Endothelial cell (in vitro differentiated cells): ENCODE results near the gene ARHGAP45. TPM values are rescaled to one million over a fixed set of nuclear protein-coding genes. Genes with fewer than 3 reads are reported as not detected.

ENCODE experiments used
- DNase-seq: peaks from one replicate; pipeline ENCODE4 v3.0.0; 2021; ENCODE audit warnings: low spot score
- H3K27ac Mint-ChIP-seq: one replicate; pipeline ENCODE4 v1.8.0; 2021; ENCODE audit warnings: mixed read lengths, inconsistent platforms; ENCODE audit not compliant: unreplicated experiment
- H3K27me3 Mint-ChIP-seq: one replicate; pipeline ENCODE4 v1.8.0; 2021; ENCODE audit warnings: mild to moderate bottlenecking, moderate library complexity, mixed read lengths, inconsistent platforms; ENCODE audit not compliant: unreplicated experiment
- H3K36me3 Mint-ChIP-seq: one replicate; pipeline ENCODE4 v1.8.0; 2021; ENCODE audit warnings: mild to moderate bottlenecking, low read depth, mixed read lengths, inconsistent platforms; ENCODE audit not compliant: unreplicated experiment
- H3K4me1 Mint-ChIP-seq: one replicate; pipeline ENCODE4 v1.8.0; 2021; ENCODE audit warnings: mild to moderate bottlenecking, mixed read lengths, inconsistent platforms; ENCODE audit not compliant: unreplicated experiment
- H3K4me3 Mint-ChIP-seq: one replicate; pipeline ENCODE4 v1.8.0; 2021; ENCODE audit warnings: mild to moderate bottlenecking, mixed read lengths, inconsistent platforms; ENCODE audit not compliant: unreplicated experiment
- H3K9me3 Mint-ChIP-seq: one replicate; pipeline ENCODE4 v1.8.0; 2021; ENCODE audit warnings: mixed read lengths, inconsistent platforms; ENCODE audit not compliant: unreplicated experiment
- CTCF ChIP-seq: fragments of 200-600 bp; sonication (generic); IDR thresholded peaks from one replicate; pipeline ENCODE4 v1.5.0; 2021; ENCODE audit warnings: antibody characterized with exemption; ENCODE audit not compliant: unreplicated experiment
- total RNA-seq: library from RNA; stranded (reverse); fragmentation: NEBNext Ultra II Directional; extraction: Animal tissue kit (Norgen Biotek cat#: 25700); gene quantifications from one replicate; pipeline ENCODE4 v1.2.1, GENCODE V29; 2021; ENCODE audit not compliant: unreplicated experiment

Gene ARHGAP45
- total RNA-seq, 1 donor from 2014 or later = 2.4 TPM

- Mint-ChIP-seq H3K27me3 (peaks cover 4% of the 10 kb centered on the region), H3K36me3 (no peaks in the 10 kb centered on the region), H3K9me3 (no peaks in the 10 kb centered on the region), H3K27ac (peak overlapping the region; percentile 24), H3K4me1 (peaks cover 6% of the 10 kb centered on the region), H3K4me3 (no peak overlapping the region)
- no peak for DNase-seq
- TF ChIP-seq CTCF = no peak
Measured at GRCh38 chr19:1130771-1131717, 64.1 kb downstream of the ARHGAP45 start.

GRCh38 chr19:1131718-1132551, 65.0 kb downstream of the ARHGAP45 start:
- H3K4me1 Mint-ChIP-seq = peaks cover 6% of the 10 kb centered on the region
- H3K27ac Mint-ChIP-seq = peak overlapping the region; percentile 52
- no peak for TF ChIP-seq CTCF
- H3K36me3 Mint-ChIP-seq = no peaks in the 10 kb centered on the region
- peaks cover 4% of the 10 kb centered on the region for H3K27me3 Mint-ChIP-seq
- H3K9me3 Mint-ChIP-seq = no peaks in the 10 kb centered on the region
- peak; percentile 72 for DNase-seq
- no peak overlapping the region for H3K4me3 Mint-ChIP-seq

- Mint-ChIP-seq H3K36me3 (no peaks in the 10 kb centered on the region), H3K4me3 (no peak overlapping the region), H3K27ac (no peak overlapping the region), H3K4me1 (peaks cover 6% of the 10 kb centered on the region), H3K9me3 (no peaks in the 10 kb centered on the region), H3K27me3 (peaks cover 4% of the 10 kb centered on the region)
- no peak for DNase-seq
- no peak for TF ChIP-seq CTCF
Measured at GRCh38 chr19:1132552-1133383, 65.8 kb downstream of the ARHGAP45 start.

- no peaks in the 10 kb centered on the region for H3K36me3 Mint-ChIP-seq
- TF ChIP-seq CTCF = no peak
- H3K4me3 Mint-ChIP-seq = no peak overlapping the region
- H3K9me3 Mint-ChIP-seq = no peaks in the 10 kb centered on the region
- DNase-seq = no peak
- H3K27ac Mint-ChIP-seq = no peak overlapping the region
- H3K27me3 Mint-ChIP-seq = peaks cover 4% of the 10 kb centered on the region
- peaks cover 6% of the 10 kb centered on the region for H3K4me1 Mint-ChIP-seq
Measured at GRCh38 chr19:1133471-1133929, 66.5 kb downstream of the ARHGAP45 start.
